Breast epithelium (tissue), 3 donors: ENCODE measurements around the gene VGLL4.
"Not testable (repeated sequence)": the region's sequence is repeated elsewhere in the genome, so short reads cannot be mapped to it uniquely, and the experiment has no call there.

Source experiments
- POLR2AphosphoS5 ChIP-seq, 3 donors: sonication (generic); formaldehyde crosslinking; IDR thresholded peaks; one replicate each; pipeline ENCODE4 v1.6.1; 2017; ENCODE audit warnings: antibody characterized with exemption in 3 of 3
- TF ChIP-seq, protein P1 (sequence below), 3 donors: fragments of 450-650 bp; IDR thresholded peaks; one replicate each; pipeline ENCODE4 v1.5.1; 2016 to 2017; ENCODE audit warnings: antibody characterized with exemption in 3 of 3, mild to moderate bottlenecking in 3 of 3, moderate library complexity in 3 of 3

DNA sequence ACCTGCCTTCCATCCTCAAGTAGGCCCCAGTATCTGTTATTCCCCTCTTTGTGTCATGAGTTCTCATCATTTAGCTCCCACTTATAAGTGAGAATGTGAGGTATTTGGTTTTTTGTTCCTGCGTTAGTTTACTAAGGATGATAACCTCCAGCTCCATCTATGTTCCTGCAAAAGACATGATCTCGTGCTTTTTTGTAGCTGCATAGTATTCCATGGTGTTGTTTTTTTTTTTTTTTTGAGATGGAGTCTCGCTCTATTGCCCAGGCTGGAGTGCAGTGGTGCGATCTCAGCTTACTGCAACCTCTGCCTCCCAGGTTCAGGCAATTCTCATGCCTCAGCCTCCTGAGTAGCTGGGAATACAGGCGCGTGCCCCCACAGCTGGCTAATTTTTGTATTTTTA is 41.3 kb upstream of the VGLL4 start:
- TF ChIP-seq, protein P1, sequence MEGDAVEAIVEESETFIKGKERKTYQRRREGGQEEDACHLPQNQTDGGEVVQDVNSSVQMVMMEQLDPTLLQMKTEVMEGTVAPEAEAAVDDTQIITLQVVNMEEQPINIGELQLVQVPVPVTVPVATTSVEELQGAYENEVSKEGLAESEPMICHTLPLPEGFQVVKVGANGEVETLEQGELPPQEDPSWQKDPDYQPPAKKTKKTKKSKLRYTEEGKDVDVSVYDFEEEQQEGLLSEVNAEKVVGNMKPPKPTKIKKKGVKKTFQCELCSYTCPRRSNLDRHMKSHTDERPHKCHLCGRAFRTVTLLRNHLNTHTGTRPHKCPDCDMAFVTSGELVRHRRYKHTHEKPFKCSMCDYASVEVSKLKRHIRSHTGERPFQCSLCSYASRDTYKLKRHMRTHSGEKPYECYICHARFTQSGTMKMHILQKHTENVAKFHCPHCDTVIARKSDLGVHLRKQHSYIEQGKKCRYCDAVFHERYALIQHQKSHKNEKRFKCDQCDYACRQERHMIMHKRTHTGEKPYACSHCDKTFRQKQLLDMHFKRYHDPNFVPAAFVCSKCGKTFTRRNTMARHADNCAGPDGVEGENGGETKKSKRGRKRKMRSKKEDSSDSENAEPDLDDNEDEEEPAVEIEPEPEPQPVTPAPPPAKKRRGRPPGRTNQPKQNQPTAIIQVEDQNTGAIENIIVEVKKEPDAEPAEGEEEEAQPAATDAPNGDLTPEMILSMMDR (IDR thresholded peaks at IDR 0.05): not testable (repeated sequence)
- not testable (repeated sequence) for TF ChIP-seq POLR2AphosphoS5 (IDR thresholded peaks at IDR 0.05)
